Stimulated activated CD4-positive, alpha-beta T cell treated with anti-CD3 and anti-CD28 coated beads, Interleukin-12 subunit alpha, Interleukin-12 subunit beta, amount 100 ng/mL, for 4 hours (primary cell): Measurements from ENCODE around the gene PTPRN.

Experiments used
- DNase-seq: peaks from one replicate; pipeline ENCODE4 v3.0.0-alpha.2; 2020

The PTPRN gene

GRCh38 chr2:219286436-219287115 is 22.6 kb downstream of the PTPRN start:
- DNase-seq, result no peak

- DNase-seq, result no peak
Measured at GRCh38 chr2:219285894-219286425, 23.2 kb downstream of the PTPRN start.

- DNase-seq, result no peak
Measured at GRCh38 chr2:219285373-219285735, 23.8 kb downstream of the PTPRN start.

- DNase-seq, result no peak
Measured at GRCh38 chr2:219284501-219285372, 24.5 kb downstream of the PTPRN start.

- DNase-seq, result no peak
Measured at GRCh38 chr2:219282943-219283581, 26.1 kb downstream of the PTPRN start.

GRCh38 chr2:219282375-219282774 is 26.8 kb downstream of the PTPRN start:
- DNase-seq, result no peak

GRCh38 chr2:219281588-219281987 is 27.6 kb downstream of the PTPRN start:
- DNase-seq, result no peak

GRCh38 chr2:219280651-219281050 is 28.6 kb downstream of the PTPRN start:
- DNase-seq, result no peak

- no peak for DNase-seq
Measured at GRCh38 chr2:219279916-219280516, 29.2 kb downstream of the PTPRN start.

- peak; percentile 98 for DNase-seq
Measured at GRCh38 chr2:219279151-219279915, 29.9 kb downstream of the PTPRN start, which contains the start of gene DNAJB2. DNAJB2 (plus strand) TSS chr2:219279366; CDS start chr2:219279834, 468 bp downstream.

- DNase-seq, result no peak
Measured at GRCh38 chr2:219278655-219279150, 30.5 kb downstream of the PTPRN start.

- peak; percentile 72 for DNase-seq
Measured at GRCh38 chr2:219277703-219278654, 31.2 kb downstream of the PTPRN start.

GRCh38 chr2:219274361-219274921 is 34.8 kb downstream of the PTPRN start:
- no peak for DNase-seq

- DNase-seq, result no peak
Measured at GRCh38 chr2:219273937-219274336, 35.3 kb downstream of the PTPRN start.

- no peak for DNase-seq
Measured at GRCh38 chr2:219272995-219273394, 36.2 kb downstream of the PTPRN start.

- no peak for DNase-seq
Measured at GRCh38 chr2:219272356-219272755, 36.8 kb downstream of the PTPRN start.

GRCh38 chr2:219271021-219271420 is 38.2 kb downstream of the PTPRN start:
- DNase-seq, result no peak

- no peak for DNase-seq
Measured at GRCh38 chr2:219270055-219270372, 39.2 kb downstream of the PTPRN start.

- DNase-seq, result no peak
Measured at GRCh38 chr2:219269362-219270054, 39.7 kb downstream of the PTPRN start.

- DNase-seq, result no peak
Measured at GRCh38 chr2:219268294-219268693, 40.9 kb downstream of the PTPRN start.
